Common myeloid progenitor, CD34-positive (primary cell): ENCODE measurements around the gene SLC4A1AP.

Experiments used
- CTCF ChIA-PET: fragments of 350-600 bp; sonication (Branson Sonifier 250); formaldehyde crosslinking; loops from one replicate; lab custom pipeline; 2021; ENCODE audit warnings: antibody characterized with exemption; lab: Charles Lee
- POLR2A ChIA-PET: fragments of 350-600 bp; sonication (Branson Sonifier 250); formaldehyde crosslinking; loops from one replicate; lab custom pipeline; 2021; ENCODE audit warnings: antibody characterized with exemption; lab: Charles Lee
- DNase-seq, 3 donors: peaks; one replicate each; pipeline versions ENCODE4 v3.0.0 to v3.0.0-alpha.2; 2013
- H3K27ac ChIP-seq, 2 experiments: 1 replicate in 1 of 2; 2 replicates in 1 of 2; pipeline ENCODE4 v1.7.0; 2013; ENCODE audit warnings: inconsistent platforms in 2 of 2, low read length in 2 of 2, mild to moderate bottlenecking in 2 of 2, low read depth in 1 of 2, moderate library complexity in 1 of 2; ENCODE audit not compliant: severe bottlenecking in 2 of 2, insufficient read depth in 1 of 2, poor library complexity in 1 of 2
- H3K27me3 ChIP-seq, 5 experiments: replicated peaks in 2 of 5; 1 replicate in 3 of 5; 2 replicates in 2 of 5; pipeline versions ENCODE4 v1.6.1 to v1.7.0; 2013; ENCODE audit warnings: low read length in 4 of 5, mild to moderate bottlenecking in 2 of 5, moderate library complexity in 2 of 5, inconsistent platforms in 1 of 5; ENCODE audit not compliant: insufficient read depth in 5 of 5, control insufficient read depth in 4 of 5
- H3K36me3 ChIP-seq, 4 experiments: 1 replicate in 2 of 4; 2 replicates in 2 of 4; pipeline versions ENCODE4 v1.6.1 to v1.7.0; 2013; ENCODE audit warnings: low read length in 3 of 4, control low read depth in 1 of 4, mild to moderate bottlenecking in 1 of 4; ENCODE audit not compliant: control insufficient read depth in 4 of 4, insufficient read depth in 4 of 4
- H3K4me1 ChIP-seq, 4 experiments: 1 replicate in 3 of 4; 2 replicates in 1 of 4; pipeline versions ENCODE4 v1.6.1 to v1.7.1; 2013; ENCODE audit warnings: low read length in 3 of 4, mild to moderate bottlenecking in 3 of 4, control low read depth in 1 of 4, inconsistent platforms in 1 of 4, moderate library complexity in 1 of 4; ENCODE audit not compliant: control insufficient read depth in 4 of 4, insufficient read depth in 4 of 4; ENCODE audit errors: control extremely low read depth in 1 of 4
- H3K4me3 ChIP-seq, 7 experiments: 1 replicate in 4 of 7; 2 replicates in 3 of 7; pipeline versions ENCODE4 v1.5.1 to v1.7.0; 2013; ENCODE audit warnings: mild to moderate bottlenecking in 7 of 7, low read length in 6 of 7, moderate library complexity in 6 of 7, inconsistent platforms in 2 of 7, low read depth in 2 of 7, control low read depth in 1 of 7; ENCODE audit not compliant: insufficient read depth in 4 of 7, control insufficient read depth in 1 of 7; ENCODE audit errors: extremely low read depth in 1 of 7
- H3K9me3 ChIP-seq, 5 experiments: 1 replicate in 4 of 5; 2 replicates in 1 of 5; pipeline versions ENCODE4 v1.6.1 to v1.7.1; 2013; ENCODE audit warnings: low read length in 4 of 5, mild to moderate bottlenecking in 2 of 5, inconsistent platforms in 1 of 5, low read depth in 1 of 5, moderate library complexity in 1 of 5; ENCODE audit not compliant: control insufficient read depth in 4 of 5, insufficient read depth in 2 of 5; ENCODE audit errors: control extremely low read depth in 1 of 5
- WGBS: methylation state at CpG from one replicate; pipeline ENCODE4 v1.1.5; 2013; ENCODE audit not compliant: insufficient coverage; 5-methylcytosine and 5-hydroxymethylcytosine counted together

Gene SLC4A1AP

GRCh38 chr2:27664622-27665363 is 1.1 kb downstream of the SLC4A1AP start:
- POLR2A ChIA-PET = no interaction called here
- WGBS = 94% methylated on average over 14 of the region's 16 CpGs
- DNase-seq = no peak
- CTCF ChIA-PET = interaction anchor here (1.3 to 7.3 kb wide), 3 partner anchors 9 to 18 kb away, joined by 3 to 57 read pairs (median 6); no protein-coding TSS in a partner anchor
- peak overlapping the region; percentile 82 to 99 (median 92) for H3K4me3 ChIP-seq
- H3K4me1 ChIP-seq = peaks cover 12 to 35% (median 25%) of the 10 kb centered on the region in 4 experiments
- no peaks in the 10 kb centered on the region for H3K27me3 ChIP-seq
- peaks cover 15 to 40% (median 36%) of the 10 kb centered on the region in 4 experiments for H3K36me3 ChIP-seq
- no peaks in the 10 kb centered on the region for H3K9me3 ChIP-seq
- H3K27ac ChIP-seq = peak overlapping the region in 1 of 2 experiments; percentile 96

- WGBS = no CpG with 5 or more reads among the region's 1 CpG
- DNase-seq = peak in 2 of 3 donors; percentile 5 to 7
- Histone ChIP-seq H3K36me3 (peaks cover 13 to 36% (median 20%) of the 10 kb centered on the region in 4 experiments), H3K4me1 (peaks cover 9 to 32% (median 22%) of the 10 kb centered on the region in 4 experiments), H3K27me3 (no peaks in the 10 kb centered on the region), H3K9me3 (no peaks in the 10 kb centered on the region), H3K4me3 (no peak overlapping the region), H3K27ac (peak overlapping the region in 1 of 2 experiments; percentile 14)
- ChIA-PET CTCF (interaction anchor here (1.0 to 7.3 kb wide), 2 partner anchors 15 to 24 kb away, joined by 3 to 57 read pairs; no protein-coding TSS in a partner anchor), POLR2A (no interaction called here)
These were observed 3.8 kb downstream of the SLC4A1AP start for GRCh38 chr2:27667446-27667845.

GRCh38 chr2:27671235-27671634 is 7.5 kb downstream of the SLC4A1AP start:
- H3K27me3 ChIP-seq = no peaks in the 10 kb centered on the region

GRCh38 chr2:27672723-27673486 is 9.2 kb downstream of the SLC4A1AP start:
- 92% methylated on average over 3 of the region's 5 CpGs for WGBS
- no peak overlapping the region for H3K27ac ChIP-seq
- H3K4me3 ChIP-seq = no peak overlapping the region
- ChIA-PET POLR2A (no interaction called here), CTCF (interaction anchor here (1.1 to 3.5 kb wide), 3 partner anchors 9 to 11 kb away, joined by 4 to 20 read pairs (median 6); partner anchors contain the start of gene SLC4A1AP)
- H3K27me3 ChIP-seq = no peaks in the 10 kb centered on the region
- H3K36me3 ChIP-seq = peaks cover 27 to 67% (median 43%) of the 10 kb centered on the region in 4 experiments
- no peak for DNase-seq
- no peaks in the 10 kb centered on the region for H3K4me1 ChIP-seq
- H3K9me3 ChIP-seq = no peaks in the 10 kb centered on the region

More at GRCh38 chr2:27671235-27671634, 7.5 kb downstream of the SLC4A1AP start:
- no CpG with 5 or more reads among the region's 4 CpGs for WGBS
- Histone ChIP-seq H3K27ac (no peak overlapping the region), H3K4me3 (no peak overlapping the region), H3K4me1 (peaks cover 0 to 10% (median 4%) of the 10 kb centered on the region in 4 experiments), H3K36me3 (peaks cover 27 to 59% (median 35%) of the 10 kb centered on the region in 4 experiments), H3K9me3 (no peaks in the 10 kb centered on the region)
- no peak for DNase-seq
- ChIA-PET POLR2A (no interaction called here), CTCF (interaction anchor here (1.0 kb wide), 2 partner anchors 12 to 23 kb away, joined by 3 read pairs; no protein-coding TSS in a partner anchor)

- Histone ChIP-seq H3K27me3 (no peaks in the 10 kb centered on the region), H3K4me3 (no peak overlapping the region), H3K4me1 (peaks cover 0 to 5% (median 2%) of the 10 kb centered on the region in 4 experiments), H3K27ac (no peak overlapping the region), H3K36me3 (peaks cover 13 to 52% (median 31%) of the 10 kb centered on the region in 4 experiments), H3K9me3 (no peaks in the 10 kb centered on the region)
- ChIA-PET CTCF (interaction anchor here (0.8 to 4.9 kb wide), 7 partner anchors 10 to 52 kb away, joined by 3 to 57 read pairs (median 6); partner anchors contain the start of genes CCDC121, GPN1, SLC4A1AP and SUPT7L), POLR2A (interaction anchor here (0.7 kb wide), 1 partner anchor 52 kb away, joined by 4 read pairs; the partner anchor contains the start of gene CCDC121)
- WGBS = no CpG with 5 or more reads among the region's 2 CpGs
- no peak for DNase-seq
These were observed 16.9 kb downstream of the SLC4A1AP start for GRCh38 chr2:27680571-27680970.

GRCh38 chr2:27681841-27682240 is 18.2 kb downstream of the SLC4A1AP start:
- no peak for DNase-seq
- H3K36me3 ChIP-seq = peaks cover 21 to 55% (median 30%) of the 10 kb centered on the region in 4 experiments
- no peak overlapping the region for H3K27ac ChIP-seq
- H3K27me3 ChIP-seq = no peaks in the 10 kb centered on the region
- peaks cover 0 to 5% (median 2%) of the 10 kb centered on the region in 4 experiments for H3K4me1 ChIP-seq
- H3K9me3 ChIP-seq = no peaks in the 10 kb centered on the region
- ChIA-PET CTCF (interaction anchor here (0.6 to 4.9 kb wide), 11 partner anchors 8 to 135 kb away, joined by 3 to 57 read pairs (median 6); partner anchors contain the start of genes CCDC121, GPN1, SLC4A1AP and SUPT7L), POLR2A (interaction anchor here (1.1 kb wide), 1 partner anchor 18 kb away, joined by 4 read pairs; the partner anchor contains the start of genes SLC4A1AP and SUPT7L)
- 100% methylated on average over 1 of the region's 1 CpG for WGBS
- no peak overlapping the region for H3K4me3 ChIP-seq
